DND-41 (cell line): Measurements from ENCODE around the gene DOCK6.

ENCODE experiments used
- ATAC-seq: fragments of 200-7000 bp; cut with Tn5 transposase; 3 replicates; pipeline ENCODE4 v1.9.1; 2021; ENCODE audit warnings: low read depth; ENCODE audit not compliant: insufficient read depth
- DNase-seq: peaks from one replicate; pipeline ENCODE4 v3.0.0-alpha.2; 2020
- H2AFZ ChIP-seq: 2 replicates; pipeline ENCODE4 v1.6.0; 2012; ENCODE audit warnings: low read depth, low read length
- H3K27ac ChIP-seq: 2 replicates; pipeline ENCODE4 v1.5.1; 2012; ENCODE audit warnings: low read length, inconsistent platforms
- H3K27me3 ChIP-seq: fragments of 200-600 bp; sonication (generic); 2 replicates; pipeline ENCODE4 v1.6.0; 2012; ENCODE audit warnings: low read length, mild to moderate bottlenecking, inconsistent platforms; ENCODE audit not compliant: insufficient read depth, poor library complexity
- H3K36me3 ChIP-seq: 2 replicates; pipeline ENCODE4 v1.5.1; 2012; ENCODE audit warnings: low read length, inconsistent platforms; ENCODE audit not compliant: insufficient read depth
- H3K4me1 ChIP-seq: 2 replicates; pipeline ENCODE4 v1.5.1; 2012; ENCODE audit warnings: mild to moderate bottlenecking, low read length; ENCODE audit not compliant: insufficient read depth
- H3K4me2 ChIP-seq: 2 replicates; pipeline ENCODE4 v1.6.0; 2012; ENCODE audit warnings: mild to moderate bottlenecking, moderate library complexity, low read length, inconsistent platforms; ENCODE audit not compliant: insufficient read depth
- H3K4me3 ChIP-seq, 2 experiments: fragments of 200-600 bp in 1 of 2; shearing (Covaris generic) in 1 of 2; 2 replicates each; pipeline ENCODE4 v1.5.1; 2012 to 2016; ENCODE audit warnings: inconsistent platforms in 2 of 2, low read length in 2 of 2, mild to moderate bottlenecking in 2 of 2, low read depth in 1 of 2, moderate library complexity in 1 of 2
- H3K79me2 ChIP-seq: 2 replicates; pipeline ENCODE4 v1.6.0; 2012; ENCODE audit warnings: low read length, inconsistent platforms; ENCODE audit not compliant: insufficient read depth
- H3K9ac ChIP-seq: 2 replicates; pipeline ENCODE4 v1.6.0; 2012; ENCODE audit warnings: low read depth, mild to moderate bottlenecking, inconsistent platforms, low read length, moderate library complexity
- H3K9me3 ChIP-seq: 2 replicates; pipeline ENCODE4 v1.5.1; 2012; ENCODE audit warnings: low read length, moderate library complexity, mild to moderate bottlenecking, inconsistent platforms; ENCODE audit not compliant: insufficient read depth, severe bottlenecking
- H4K20me1 ChIP-seq: 2 replicates; pipeline ENCODE4 v1.6.0; 2012; ENCODE audit warnings: low read length; ENCODE audit not compliant: insufficient read depth
- CTCF ChIP-seq: IDR thresholded peaks from 2 replicates; pipeline ENCODE4 v1.5.1; 2012; ENCODE audit warnings: borderline replicate concordance, low read length, moderate library complexity, mild to moderate bottlenecking; ENCODE audit not compliant: poor library complexity, severe bottlenecking; ENCODE audit errors: extremely low read depth
- EZH2 ChIP-seq: IDR thresholded peaks from 3 replicates; pipeline ENCODE4 v1.6.1; 2012; ENCODE audit warnings: borderline replicate concordance, low read depth, mild to moderate bottlenecking, moderate library complexity, low read length, inconsistent platforms; ENCODE audit not compliant: severe bottlenecking

Gene DOCK6

GRCh38 chr19:11200015-11200574, 62.2 kb downstream of the DOCK6 start:
- TF ChIP-seq EZH2 (no peak), CTCF (no peak)
- no peaks in the 10 kb centered on the region for H3K79me2 ChIP-seq
- H3K36me3 ChIP-seq = no peaks in the 10 kb centered on the region
- H3K27ac ChIP-seq = no peak overlapping the region
- no peaks in the 10 kb centered on the region for H3K9me3 ChIP-seq
- H4K20me1 ChIP-seq = no peaks in the 10 kb centered on the region
- DNase-seq (no peak), ATAC-seq (no peak)
- H3K9ac ChIP-seq = no peak overlapping the region
- no peaks in the 10 kb centered on the region for H3K27me3 ChIP-seq
- no peak overlapping the region for H3K4me3 ChIP-seq
- no peak overlapping the region for H3K4me2 ChIP-seq
- H2AFZ ChIP-seq = no peak overlapping the region
- peaks cover 16% of the 10 kb centered on the region for H3K4me1 ChIP-seq

- DNase-seq (no peak), ATAC-seq (no peak)
- TF ChIP-seq EZH2 (no peak), CTCF (no peak)
- no peaks in the 10 kb centered on the region for H4K20me1 ChIP-seq
- peaks cover 16% of the 10 kb centered on the region for H3K4me1 ChIP-seq
- no peak overlapping the region for H3K4me3 ChIP-seq
- no peak overlapping the region for H2AFZ ChIP-seq
- no peaks in the 10 kb centered on the region for H3K79me2 ChIP-seq
- no peak overlapping the region for H3K4me2 ChIP-seq
- H3K36me3 ChIP-seq = no peaks in the 10 kb centered on the region
- H3K27me3 ChIP-seq = no peaks in the 10 kb centered on the region
- H3K9ac ChIP-seq = no peak overlapping the region
- H3K9me3 ChIP-seq = no peaks in the 10 kb centered on the region
- no peak overlapping the region for H3K27ac ChIP-seq
These were observed 62.8 kb downstream of the DOCK6 start for GRCh38 chr19:11199517-11199916.

GRCh38 chr19:11198769-11199424, 63.4 kb downstream of the DOCK6 start:
- no peak overlapping the region for H3K4me3 ChIP-seq
- H3K9me3 ChIP-seq = no peaks in the 10 kb centered on the region
- no peak overlapping the region for H3K9ac ChIP-seq
- H3K36me3 ChIP-seq = no peaks in the 10 kb centered on the region
- peaks cover 16% of the 10 kb centered on the region for H3K4me1 ChIP-seq
- DNase-seq (no peak), ATAC-seq (no peak)
- H4K20me1 ChIP-seq = no peaks in the 10 kb centered on the region
- H3K4me2 ChIP-seq = no peak overlapping the region
- H3K27me3 ChIP-seq = no peaks in the 10 kb centered on the region
- no peak overlapping the region for H3K27ac ChIP-seq
- TF ChIP-seq CTCF = no peak
- TF ChIP-seq EZH2 = no peak
- H3K79me2 ChIP-seq = no peaks in the 10 kb centered on the region
- H2AFZ ChIP-seq = no peak overlapping the region

- Histone ChIP-seq H4K20me1 (no peaks in the 10 kb centered on the region), H3K79me2 (no peaks in the 10 kb centered on the region), H3K27me3 (no peaks in the 10 kb centered on the region), H3K4me1 (peaks cover 16% of the 10 kb centered on the region), H3K4me2 (peak overlapping the region; percentile 93), H3K9me3 (no peaks in the 10 kb centered on the region), H3K4me3 (peak overlapping the region in 1 of 2 experiments; percentile 68; a peak in 3 of 4 replicates), H3K36me3 (no peaks in the 10 kb centered on the region), H3K9ac (peak overlapping the region; percentile 67; the same call in 1 of the 2 replicates), H2AFZ (peak overlapping the region; percentile 82), H3K27ac (no peak overlapping the region)
- DNase-seq (no peak), ATAC-seq (no peak)
- no peak for TF ChIP-seq EZH2
- no peak for TF ChIP-seq CTCF
These were observed 64.2 kb downstream of the DOCK6 start for GRCh38 chr19:11198175-11198534.
